GM21717 (cell line): ENCODE data around the gene ZBTB38.

Experiments
- ATAC-seq: cut with Tn5 transposase; IDR thresholded peaks from one replicate; pipeline ENCODE4 v1.9.1; 2021; ENCODE audit warnings: mild to moderate bottlenecking, moderate library complexity; ENCODE audit not compliant: unreplicated experiment

Gene ZBTB38

DNA sequence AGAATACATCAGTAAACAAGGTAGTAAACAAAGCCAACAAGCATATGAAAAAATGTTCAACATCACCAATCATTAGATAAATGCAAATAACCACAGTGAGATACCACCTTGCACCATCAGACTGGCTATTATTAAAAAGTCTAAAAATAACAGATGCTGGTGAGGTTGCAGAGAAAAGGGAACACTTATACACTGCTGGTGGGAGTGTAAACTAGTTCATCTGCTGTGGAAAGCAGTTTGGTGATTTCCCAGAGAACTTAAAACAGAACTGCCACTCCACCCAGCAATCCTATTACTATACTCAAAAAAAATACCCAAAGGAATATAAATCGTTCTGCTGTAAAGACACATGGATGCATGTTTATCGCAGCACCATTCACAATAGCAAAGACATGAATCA is 30.3 kb upstream of the ZBTB38 start:
- ATAC-seq: no peak

DNA sequence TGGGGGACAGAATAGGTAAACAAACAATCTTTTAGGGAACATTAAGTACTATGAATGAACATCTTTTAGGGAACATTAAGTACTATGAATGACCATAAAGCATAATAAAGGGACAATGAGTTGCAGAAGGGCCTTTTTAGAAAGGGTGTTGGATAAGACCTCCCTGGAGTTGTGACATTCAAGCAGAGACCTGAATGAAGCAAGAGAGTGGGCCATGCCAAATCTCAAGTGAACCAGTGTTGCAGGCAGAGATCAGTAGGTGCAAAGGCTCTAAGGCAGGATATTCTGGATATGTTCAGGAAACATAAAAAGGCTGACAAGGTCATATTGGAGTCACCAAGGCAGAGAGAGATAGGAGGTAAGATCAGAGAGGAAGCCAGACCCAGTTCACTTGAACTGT is 29.4 kb upstream of the ZBTB38 start:
- ATAC-seq: no peak

DNA sequence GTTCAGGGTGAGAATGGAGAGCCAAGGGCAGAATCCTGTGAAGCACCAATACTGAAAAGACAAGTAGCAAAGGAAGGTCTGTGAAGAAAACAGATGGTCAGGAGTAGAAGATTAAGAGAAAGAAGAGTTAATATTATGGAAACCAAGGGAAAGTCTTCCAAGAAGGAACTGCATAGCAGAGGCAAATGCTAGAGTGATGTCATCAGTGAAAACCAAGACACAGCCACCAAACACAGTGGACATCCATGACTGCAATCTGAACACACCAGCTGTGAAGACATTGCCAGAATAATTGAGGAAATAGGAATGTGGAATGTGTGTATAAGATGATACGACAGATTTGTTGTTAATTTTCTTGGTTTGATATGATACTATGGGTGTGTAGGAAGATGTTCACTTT is 26.8 kb upstream of the ZBTB38 start:
- no peak for ATAC-seq

DNA sequence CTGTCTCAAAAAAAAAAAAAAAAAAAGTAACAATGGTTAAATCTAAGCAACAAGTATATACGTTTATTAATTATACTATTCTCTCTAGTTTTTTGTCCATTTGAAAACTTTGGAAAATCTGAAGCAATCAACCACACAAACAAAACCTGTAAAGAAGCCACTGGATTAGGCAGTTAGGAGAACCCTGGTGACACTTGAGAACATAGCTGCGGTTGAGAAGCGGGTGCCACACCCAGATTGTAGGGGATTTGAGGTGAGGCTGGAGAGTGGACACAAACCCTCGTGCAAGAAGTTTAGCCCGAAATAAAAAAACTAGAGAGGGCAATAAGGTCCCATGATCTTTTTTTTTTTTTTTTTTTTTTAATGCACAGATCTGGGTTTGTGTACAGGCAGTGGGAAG is 25.9 kb upstream of the ZBTB38 start:
- no peak for ATAC-seq

DNA sequence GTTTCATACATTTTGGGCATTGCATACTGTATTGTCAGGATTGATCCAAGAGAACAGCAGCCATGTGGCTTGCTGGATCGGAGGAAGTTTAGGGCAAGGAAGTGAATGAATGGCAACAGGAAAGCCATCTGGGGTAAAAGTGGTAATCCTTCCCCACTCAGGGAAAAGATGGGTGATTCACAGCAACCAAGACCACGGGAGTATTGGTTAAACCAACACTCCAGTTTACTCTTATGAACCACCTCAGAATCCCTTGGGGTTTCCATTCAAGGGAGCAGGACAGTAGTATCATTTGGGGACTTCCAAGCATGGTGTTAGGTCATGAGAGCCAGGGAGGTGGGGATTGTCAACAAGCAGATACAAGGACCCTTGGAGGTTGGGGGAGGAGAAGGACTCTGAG is 25.2 kb upstream of the ZBTB38 start:
- no peak for ATAC-seq

DNA sequence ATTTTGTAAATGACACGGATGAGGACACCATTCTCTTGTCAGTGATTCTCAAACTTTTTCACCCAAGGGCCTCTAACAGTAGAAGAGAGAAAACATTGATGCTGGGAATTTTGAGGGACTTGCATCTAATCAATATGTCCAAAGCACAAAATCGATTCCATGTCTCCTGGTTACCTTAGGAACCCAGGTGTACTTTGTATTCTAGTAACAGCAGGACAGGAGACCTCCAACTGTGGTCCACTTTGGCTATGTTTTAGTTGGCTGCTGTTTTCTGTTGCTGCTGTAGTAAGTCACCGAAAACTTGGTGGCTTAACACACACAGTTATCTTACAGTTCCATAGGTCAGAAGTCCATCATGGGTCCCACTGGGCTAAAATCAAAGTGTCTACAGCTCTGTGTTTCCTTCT is 24.4 kb upstream of the ZBTB38 start:
- ATAC-seq: no peak

DNA sequence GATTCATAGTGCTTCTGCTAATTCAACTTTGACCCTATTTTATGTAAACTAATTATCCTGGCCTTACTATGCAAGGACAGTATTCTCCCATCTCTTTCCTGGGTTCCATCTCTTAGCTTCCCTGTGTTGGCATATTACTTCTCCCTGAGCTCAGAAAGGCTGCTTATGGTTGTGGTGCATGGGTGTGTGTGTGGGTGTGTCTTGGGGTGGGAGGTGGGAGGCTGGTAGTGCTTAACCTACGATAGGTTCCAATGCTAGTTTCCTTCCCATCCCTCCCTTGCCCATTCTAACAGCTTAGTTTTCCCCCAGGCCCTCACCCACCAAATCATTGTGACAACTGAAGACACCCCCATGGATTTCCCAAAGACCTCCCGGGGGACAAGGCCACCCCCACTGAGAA is 22.8 kb upstream of the ZBTB38 start:
- no peak for ATAC-seq

DNA sequence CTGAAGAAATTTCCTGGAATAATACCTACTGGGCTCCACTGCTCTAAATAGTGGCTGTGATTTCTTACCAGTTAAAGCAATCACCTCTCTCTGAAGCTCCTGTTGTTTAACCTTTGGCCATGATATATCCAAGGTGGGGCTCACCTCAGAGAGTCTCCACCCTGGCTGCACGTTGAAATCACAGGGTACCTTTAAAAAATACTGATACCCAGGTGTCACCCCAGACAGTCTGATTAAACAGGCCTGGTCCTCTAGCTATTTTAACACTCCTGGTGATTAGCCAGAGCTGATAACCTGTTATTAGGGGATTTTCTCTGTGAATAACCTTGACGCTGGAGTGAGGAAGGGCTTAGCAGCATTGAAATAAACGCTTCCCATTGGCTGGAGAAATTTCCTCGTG is 22.3 kb upstream of the ZBTB38 start:
- ATAC-seq: no peak

DNA sequence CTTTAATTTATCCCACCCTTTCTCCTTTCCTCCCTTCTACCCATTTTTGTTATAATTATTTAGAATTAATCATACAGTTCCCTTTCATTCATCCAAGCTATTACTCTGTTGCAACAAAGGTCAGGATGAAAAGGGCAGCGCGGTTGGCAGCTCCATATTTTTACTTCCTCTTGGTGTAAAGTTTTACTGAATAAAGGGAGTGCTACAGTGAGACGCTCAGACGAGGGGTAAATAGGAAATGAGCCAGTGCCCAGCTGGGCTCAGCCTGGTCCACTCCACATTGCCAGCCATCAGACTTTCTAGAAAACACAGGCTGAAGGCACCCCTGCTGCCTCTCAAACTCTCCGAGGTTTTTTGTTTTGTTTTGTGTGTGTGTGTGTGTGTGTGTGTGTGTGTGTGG is 21.9 kb upstream of the ZBTB38 start:
- no peak for ATAC-seq

DNA sequence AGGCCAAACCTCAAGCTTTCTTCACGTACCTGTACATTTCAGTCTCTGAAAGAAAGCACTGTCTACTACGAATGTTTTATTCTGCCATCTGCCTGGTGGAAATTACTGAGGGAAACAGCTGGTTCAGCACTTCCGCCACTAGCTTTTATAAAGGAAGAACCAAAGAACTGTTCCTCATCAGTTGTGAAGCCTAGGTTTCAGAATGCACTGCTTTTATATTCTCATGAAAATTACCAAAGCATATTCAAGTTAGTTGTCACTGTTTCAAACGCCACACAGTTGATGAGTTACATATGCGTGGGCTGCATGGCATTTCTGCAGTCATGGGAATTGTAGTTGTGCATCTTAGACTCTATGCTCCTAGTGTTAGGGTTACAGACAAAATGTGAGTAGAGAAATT is 21.5 kb upstream of the ZBTB38 start:
- ATAC-seq: no peak

DNA sequence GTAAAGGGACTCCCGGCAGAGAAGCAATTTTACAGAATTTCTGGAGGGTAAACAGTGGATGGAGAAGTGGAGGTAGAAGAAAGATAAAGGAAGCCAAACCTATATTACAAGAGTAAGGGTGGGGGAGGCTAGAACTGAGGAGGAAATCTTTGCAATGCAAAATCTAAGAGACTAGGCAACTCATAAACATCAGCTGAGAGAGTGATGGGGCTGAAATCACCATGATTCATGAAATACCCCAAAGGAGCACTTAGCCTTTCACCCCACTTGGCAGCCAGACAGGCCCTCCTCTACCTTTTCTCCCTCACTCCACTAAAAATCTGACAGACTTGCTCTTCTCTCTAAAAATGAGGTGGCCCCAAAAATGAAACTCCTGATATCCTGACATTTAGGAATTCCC is 19.5 kb upstream of the ZBTB38 start:
- no peak for ATAC-seq

DNA sequence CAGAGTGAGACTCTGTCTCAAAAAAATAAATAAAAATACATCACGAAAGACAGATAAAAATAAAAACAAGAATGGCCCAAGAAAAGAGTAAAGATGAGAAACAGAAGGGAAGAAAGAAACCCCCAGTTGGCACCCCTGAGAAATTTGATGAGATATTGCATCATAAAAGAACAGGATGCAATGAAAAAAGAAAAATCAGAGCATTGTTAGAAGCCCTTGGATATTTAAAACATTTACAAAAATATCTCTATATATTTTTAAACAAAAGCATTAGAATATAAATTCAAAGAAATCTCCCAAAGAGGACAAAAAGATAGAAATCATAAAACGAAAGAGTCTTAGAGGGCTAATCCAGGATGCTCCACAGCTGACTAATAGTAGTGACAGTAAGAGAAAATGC is 18.6 kb upstream of the ZBTB38 start:
- no peak for ATAC-seq

DNA sequence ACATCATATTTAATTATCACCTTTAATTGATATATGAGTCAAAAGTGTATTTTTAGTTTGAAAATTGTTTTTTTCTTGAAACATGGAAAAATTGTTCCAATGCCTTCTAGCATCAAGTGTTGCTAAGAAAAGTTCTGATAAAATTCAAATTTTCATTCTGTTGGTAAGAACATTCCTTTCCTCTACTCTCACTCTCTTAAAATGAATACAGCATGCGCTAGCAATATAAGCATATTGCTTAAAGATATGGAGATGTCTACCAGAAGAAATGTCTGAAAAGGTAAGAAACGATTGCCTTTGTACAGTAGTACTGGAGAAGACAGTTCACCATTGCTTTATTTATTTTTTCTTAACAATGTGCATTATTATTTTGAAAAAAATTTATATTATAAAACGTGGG is 17.6 kb upstream of the ZBTB38 start:
- ATAC-seq: no peak

DNA sequence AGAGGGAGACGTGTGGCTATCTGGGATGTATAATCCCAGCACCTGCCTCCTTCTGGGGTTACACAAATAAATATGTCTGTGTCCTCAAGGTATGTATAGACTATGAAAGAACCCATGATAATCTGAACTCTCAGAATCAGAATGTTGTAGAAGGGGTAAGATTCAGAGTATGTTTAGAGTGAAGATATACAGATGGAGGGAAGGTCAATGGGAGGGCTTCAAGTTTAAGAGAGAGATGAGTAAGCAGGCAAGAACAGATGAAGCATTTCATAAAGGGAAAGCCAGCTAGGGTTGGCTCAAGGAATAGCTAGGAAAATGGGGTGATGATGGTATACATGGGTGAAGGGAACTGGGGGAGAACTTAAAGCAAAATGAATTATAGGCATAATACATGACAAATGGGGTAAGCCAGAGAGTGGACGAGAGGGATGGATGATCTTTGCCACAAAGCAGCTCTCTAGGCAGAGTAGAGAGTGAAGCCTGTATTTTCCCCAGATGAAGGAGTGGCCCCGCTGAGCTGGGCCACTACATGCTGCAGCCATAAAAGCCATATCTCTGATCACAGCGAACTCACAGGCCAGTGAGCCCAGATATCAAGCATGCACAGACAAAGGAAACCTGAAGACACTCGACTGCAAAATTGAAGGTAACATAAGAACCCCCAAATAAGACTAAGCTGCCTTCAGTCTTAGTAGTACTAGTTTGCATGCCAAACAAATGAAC is 15.9 kb upstream of the ZBTB38 start:
- ATAC-seq: no peak

DNA sequence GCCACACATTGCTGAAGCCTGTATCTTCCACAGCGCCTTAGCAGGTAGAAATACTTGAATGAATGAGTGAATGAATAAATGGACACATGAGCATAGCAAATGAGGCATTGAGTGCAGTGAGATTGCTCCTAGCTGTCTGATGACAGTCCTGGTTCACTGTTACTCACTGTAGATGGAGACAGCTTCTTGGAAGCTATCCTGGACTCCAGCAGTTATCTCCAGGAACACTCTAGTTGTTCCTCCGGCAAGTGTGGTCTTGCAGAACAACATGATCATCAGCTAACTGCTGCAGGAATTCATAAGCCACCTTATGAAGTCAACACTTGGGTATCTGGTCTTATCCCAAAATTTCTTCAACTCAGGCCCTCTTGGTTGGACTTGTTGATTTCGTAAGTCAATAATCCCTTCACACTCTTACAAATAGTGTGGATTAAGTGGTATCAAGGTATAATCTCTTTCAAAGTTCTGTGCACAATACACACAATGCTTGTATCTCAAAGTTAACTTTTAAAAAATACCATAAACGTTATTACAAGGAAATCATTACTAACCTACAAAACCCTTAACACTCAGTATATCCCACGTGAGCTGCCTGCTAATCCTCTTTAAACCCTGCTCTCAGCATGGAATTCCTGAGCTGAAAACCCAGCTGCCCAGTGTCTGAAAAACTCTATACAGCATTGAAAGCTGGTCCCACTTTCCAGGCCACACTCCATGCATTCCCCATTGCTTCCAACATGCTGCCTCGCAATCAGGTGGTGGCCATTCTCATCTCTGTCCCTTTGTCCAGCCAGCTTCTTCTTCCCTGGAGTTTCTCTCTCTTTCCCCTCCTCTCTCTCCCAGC is 14.4 kb upstream of the ZBTB38 start:
- ATAC-seq: no peak

DNA sequence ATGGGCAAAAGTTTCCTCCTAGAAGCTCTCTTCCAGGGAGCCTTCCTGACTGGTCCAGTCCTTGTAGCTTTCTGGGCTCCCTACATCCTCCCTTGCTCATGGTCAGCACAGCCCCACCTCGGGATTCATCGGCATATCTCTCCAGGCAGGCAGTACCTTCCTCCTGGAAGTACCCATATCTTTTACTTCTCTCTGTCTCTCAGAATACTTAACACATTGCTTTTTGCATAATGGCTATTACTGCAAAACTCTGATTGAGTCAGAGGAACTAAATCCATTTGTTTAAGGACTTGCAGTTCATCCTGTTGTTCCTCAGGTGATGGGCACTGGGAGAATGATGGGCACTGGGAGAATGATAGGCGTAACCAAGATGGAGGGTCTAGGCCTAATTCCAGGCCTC is 13.8 kb upstream of the ZBTB38 start:
- ATAC-seq: no peak

DNA sequence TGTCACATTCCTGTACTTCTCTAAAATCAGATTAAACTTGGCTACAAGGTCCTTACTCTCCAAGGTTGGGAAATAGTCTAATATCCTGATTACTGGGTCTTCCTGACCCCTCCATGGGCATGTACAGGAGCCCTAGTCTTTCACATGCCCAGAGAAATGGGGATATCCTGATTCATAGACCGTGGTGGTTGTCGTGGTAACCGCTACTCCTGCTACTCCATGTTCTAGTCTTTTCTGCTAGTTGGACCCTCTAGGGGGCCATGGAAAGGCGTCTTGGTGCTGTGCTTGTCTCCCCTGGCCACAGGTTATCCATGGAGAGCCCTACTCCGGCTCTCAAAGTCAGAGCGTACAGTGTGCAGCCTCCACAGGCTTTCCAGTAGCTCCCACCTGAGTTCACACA is 13.1 kb upstream of the ZBTB38 start:
- ATAC-seq: no peak

DNA sequence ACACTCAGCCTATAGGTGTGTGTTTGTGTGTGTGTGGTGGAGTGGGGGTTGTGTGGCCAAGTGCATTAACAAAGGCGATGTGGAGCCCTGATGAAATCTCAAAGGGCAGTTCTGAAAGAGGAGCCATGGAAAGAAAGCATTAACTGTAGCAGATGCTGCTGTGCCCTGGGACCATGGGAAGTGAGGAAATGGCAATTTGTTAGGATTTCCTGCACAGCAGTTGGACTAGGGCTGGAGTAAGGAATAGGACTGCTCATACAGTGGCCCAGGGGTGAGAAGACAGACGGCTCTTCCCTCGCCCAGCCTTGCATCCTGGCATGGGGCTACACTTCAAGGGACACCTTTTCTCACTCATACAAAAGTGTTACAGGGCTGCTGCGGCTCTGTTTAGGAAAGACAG is 12.3 kb upstream of the ZBTB38 start:
- no peak for ATAC-seq

DNA sequence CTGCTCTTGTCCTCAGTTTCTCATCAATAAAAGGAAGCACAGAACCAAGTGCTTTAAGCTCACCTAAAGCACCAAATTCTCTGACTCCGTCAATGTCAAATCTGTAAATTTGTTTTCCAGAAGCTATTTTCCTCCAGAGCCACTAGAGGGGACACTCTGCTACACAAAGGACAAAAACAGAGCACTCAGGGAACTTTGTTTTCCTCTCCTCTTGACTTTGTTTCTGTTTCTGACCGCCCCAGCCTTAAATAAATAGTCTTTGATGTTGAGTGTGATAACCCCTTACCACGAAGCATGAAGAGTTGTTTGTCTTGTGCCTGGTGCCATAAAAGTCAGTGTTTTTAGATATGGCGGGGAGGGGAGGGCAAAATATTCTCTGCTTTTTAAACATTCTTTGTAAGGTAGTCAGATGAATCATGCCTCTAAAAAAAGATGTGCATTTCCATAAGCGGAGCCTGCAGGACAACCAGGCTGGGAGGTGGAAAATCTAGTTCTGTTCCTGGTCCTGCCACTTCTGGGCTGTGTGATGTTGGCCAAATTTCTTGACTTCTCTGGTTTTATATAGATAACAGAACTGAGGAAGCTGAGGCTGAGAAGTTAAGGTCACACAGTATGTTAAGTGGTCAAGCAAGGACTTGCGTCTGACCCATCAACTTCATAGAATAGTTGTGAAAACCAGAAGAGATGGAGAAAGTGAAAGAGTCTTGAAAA is 7.3 kb upstream of the ZBTB38 start:
- ATAC-seq: peak; percentile 50

DNA sequence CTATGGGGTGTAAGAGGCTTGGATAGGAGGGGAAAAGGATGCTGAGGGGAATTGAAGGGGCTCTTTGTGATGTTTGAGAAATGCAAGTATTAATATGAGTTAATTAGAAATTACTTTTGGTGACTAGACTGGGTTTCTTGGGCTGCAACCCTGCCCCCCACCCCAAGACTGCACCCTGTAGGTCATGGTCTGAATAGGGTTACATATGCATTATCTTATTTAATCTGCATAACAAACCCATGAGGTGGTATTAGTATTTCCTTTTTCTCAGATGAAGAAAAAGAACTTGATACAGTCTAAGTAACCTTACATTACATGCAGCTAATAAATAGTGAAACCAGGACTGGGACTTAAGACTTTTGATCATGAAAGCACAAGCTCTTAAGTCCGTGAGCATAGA is 5.6 kb upstream of the ZBTB38 start:
- ATAC-seq: no peak

DNA sequence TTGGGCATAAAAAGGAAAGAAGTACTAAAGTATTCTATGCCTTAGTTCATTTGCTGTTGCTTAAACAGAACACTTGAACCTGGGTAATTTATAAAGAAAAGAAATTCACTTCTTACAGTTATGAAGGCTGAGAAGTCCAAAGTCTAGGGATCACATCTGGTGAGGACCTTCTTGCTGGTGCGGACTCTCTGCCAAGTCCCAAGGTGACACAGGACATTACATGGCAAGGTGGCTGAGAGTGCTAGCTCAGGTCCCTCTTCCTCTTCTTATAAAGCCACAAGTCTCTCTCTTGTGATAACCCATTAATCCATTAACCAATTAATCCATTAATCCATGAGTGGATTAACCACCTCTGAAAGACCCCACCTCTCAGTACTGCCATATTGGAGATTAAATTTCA is 3.1 kb upstream of the ZBTB38 start:
- no peak for ATAC-seq
